Stimulated activated CD8-positive, alpha-beta memory T cell treated with anti-CD3 and anti-CD28 coated beads, Interleukin-15, amount 100 ng/mL, for 1 hour (primary cell): ENCODE data around the gene RABGEF1.

ENCODE experiments used
- DNase-seq: peaks from one replicate; pipeline ENCODE4 v3.0.0-alpha.2; 2020; ENCODE audit warnings: low read depth

The RABGEF1 gene

DNA sequence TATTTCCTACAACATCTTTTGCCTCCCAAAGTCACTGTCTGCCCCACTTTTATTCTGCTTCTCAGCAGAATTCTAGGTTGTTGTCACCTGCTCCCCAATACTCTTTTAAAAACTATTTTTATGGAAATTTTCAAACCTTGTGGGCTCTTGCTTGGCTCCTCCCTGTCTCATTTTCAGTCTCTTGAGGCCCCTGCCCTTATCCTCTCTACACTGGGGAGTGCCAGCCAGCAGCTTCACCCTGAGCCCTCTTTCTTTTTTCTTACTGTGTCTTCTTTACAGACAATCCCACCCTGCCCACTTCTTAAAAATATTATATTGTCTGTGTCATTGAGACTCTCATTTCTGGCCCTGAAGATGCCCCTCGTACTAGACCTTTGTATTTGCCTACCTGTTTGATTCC is 118.8 kb downstream of the RABGEF1 start:
- DNase-seq, result no peak

- no peak for DNase-seq
Measured at GRCh38 chr7:66859794-66860645, 119.5 kb downstream of the RABGEF1 start.

DNA sequence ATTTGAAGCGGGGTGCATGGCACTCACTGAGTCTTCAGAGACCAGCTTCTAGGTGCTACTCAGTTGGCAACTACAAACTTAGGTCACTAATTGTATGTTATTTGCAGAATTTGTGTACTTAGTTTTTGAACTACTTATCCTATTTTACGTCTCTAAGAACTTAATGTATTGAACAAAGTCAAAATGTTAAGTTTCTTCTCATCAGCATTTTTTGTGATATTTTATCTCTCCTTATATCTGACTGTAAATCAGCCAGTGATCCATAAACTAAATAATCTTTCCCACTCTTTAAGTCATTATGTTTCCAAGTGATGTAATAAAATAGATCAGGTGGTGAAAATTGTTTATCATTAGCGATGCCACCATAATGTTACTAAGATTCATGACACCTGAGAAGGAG is 120.2 kb downstream of the RABGEF1 start:
- DNase-seq, result no peak
